Neural progenitor cell (in vitro differentiated cells): ENCODE results near the gene PSAPL1. TPM values are rescaled to one million over a fixed set of nuclear protein-coding genes. Genes with fewer than 3 reads are reported as not detected.
A peak's percentile ranks its signal among the peaks of the same experiment; 100 is the strongest.

Experiments
- DNase-seq: peaks from one replicate; pipeline ENCODE4 v3.0.0-alpha.2; 2016; ENCODE audit warnings: low spot score
- H2AFZ ChIP-seq: fragments of 200-600 bp; sonication (generic); replicated peaks from 2 replicates; pipeline ENCODE4 v1.6.1; 2016; ENCODE audit warnings: antibody characterized with exemption
- H3F3A ChIP-seq: fragments of 200-600 bp; sonication (generic); 2 replicates; pipeline ENCODE4 v1.6.1; 2016; ENCODE audit warnings: antibody characterized with exemption, low read depth
- H3K27ac ChIP-seq: fragments of 200-600 bp; sonication (generic); 2 replicates; pipeline ENCODE4 v1.5.1; 2016; ENCODE audit warnings: mild to moderate bottlenecking
- H3K27me3 ChIP-seq: fragments of 200-600 bp; sonication (generic); 2 replicates; pipeline ENCODE4 v1.6.1; 2016; ENCODE audit warnings: mild to moderate bottlenecking, moderate library complexity
- H3K36me3 ChIP-seq: fragments of 200-600 bp; sonication (generic); 2 replicates; pipeline ENCODE4 v1.5.1; 2016
- H3K4me1 ChIP-seq: fragments of 200-600 bp; sonication (generic); 2 replicates; pipeline ENCODE4 v1.6.1; 2016; ENCODE audit warnings: mixed run types
- H3K4me2 ChIP-seq: fragments of 200-600 bp; sonication (generic); 2 replicates; pipeline ENCODE4 v1.6.1; 2016
- H3K4me3 ChIP-seq: fragments of 200-600 bp; sonication (generic); 2 replicates; pipeline ENCODE4 v1.5.1; 2016
- H3K79me2 ChIP-seq: fragments of 200-600 bp; sonication (generic); 2 replicates; pipeline ENCODE4 v1.6.1; 2016; ENCODE audit warnings: low read depth
- H3K9ac ChIP-seq: fragments of 200-600 bp; sonication (generic); 2 replicates; pipeline ENCODE4 v1.6.1; 2016
- H3K9me3 ChIP-seq: fragments of 200-600 bp; sonication (generic); 2 replicates; pipeline ENCODE4 v1.5.1; 2016; ENCODE audit warnings: low read depth
- H4K20me1 ChIP-seq: fragments of 200-600 bp; sonication (generic); 2 replicates; pipeline ENCODE4 v1.6.1; 2016; ENCODE audit warnings: low read depth
- H3K27ac Mint-ChIP-seq: 3 replicates; pipeline ENCODE4 v1.8.0; 2021; ENCODE audit warnings: mixed read lengths
- H3K27me3 Mint-ChIP-seq: 2 replicates; pipeline ENCODE4 v1.8.0; 2022; ENCODE audit warnings: low read depth, mild to moderate bottlenecking, inconsistent platforms, moderate library complexity, mixed read lengths; ENCODE audit not compliant: insufficient read depth
- H3K36me3 Mint-ChIP-seq: 3 replicates; pipeline ENCODE4 v1.8.0; 2021; ENCODE audit warnings: mixed read lengths
- H3K4me1 Mint-ChIP-seq: 3 replicates; pipeline ENCODE4 v1.8.0; 2021; ENCODE audit warnings: mixed read lengths
- H3K4me3 Mint-ChIP-seq: 3 replicates; pipeline ENCODE4 v1.8.0; 2021; ENCODE audit warnings: mild to moderate bottlenecking, moderate library complexity, mixed read lengths
- H3K9me3 Mint-ChIP-seq: 3 replicates; pipeline ENCODE4 v1.8.0; 2020; ENCODE audit warnings: mixed read lengths
- CTCF ChIP-seq: fragments of 200-600 bp; sonication (generic); IDR thresholded peaks from 2 replicates; pipeline ENCODE4 v1.5.1; 2017; ENCODE audit warnings: antibody characterized with exemption, mild to moderate bottlenecking
- EZH2 ChIP-seq: fragments of 200-600 bp; sonication (generic); IDR thresholded peaks from 2 replicates; pipeline ENCODE4 v1.6.1; 2017; ENCODE audit warnings: antibody characterized with exemption, mild to moderate bottlenecking, moderate library complexity
- EZH2phosphoT487 ChIP-seq: fragments of 200-600 bp; sonication (generic); IDR thresholded peaks from 2 replicates; pipeline ENCODE4 v1.6.1; 2017; ENCODE audit warnings: antibody characterized with exemption
- total RNA-seq: library from RNA; depleted of rRNA; stranded (reverse); fragments of >200 nt; gene quantifications from 2 replicates; pipeline ENCODE4 v1.2.3, GENCODE V29; 2015; ENCODE audit warnings: low replicate concordance

The PSAPL1 gene
- total RNA-seq, 1 donor from 2014 or later: not detected

DNA sequence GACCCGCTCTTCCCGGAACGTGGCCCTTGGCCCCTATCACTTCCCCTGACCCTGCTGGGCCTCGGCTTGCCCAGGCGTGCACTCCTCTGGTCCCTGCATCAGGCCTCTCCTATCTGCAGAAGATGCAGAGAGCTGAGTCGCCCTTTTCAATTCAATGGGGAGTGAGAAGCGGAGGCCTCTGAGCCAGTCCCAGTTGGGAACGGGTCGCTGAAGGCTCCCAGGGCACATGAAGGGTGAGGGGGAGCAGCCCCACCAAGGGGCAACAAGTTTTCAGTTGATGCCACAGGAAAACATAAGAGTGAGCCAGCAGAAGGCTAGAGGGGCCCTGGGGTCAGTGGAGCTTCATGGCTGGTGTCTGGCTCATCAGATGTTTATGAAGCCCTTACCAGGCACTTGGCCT, 17.1 kb downstream of the PSAPL1 start:
- Histone ChIP-seq H3K4me2 (no peak overlapping the region), H3K27ac (no peak overlapping the region), H3K9me3 (no peaks in the 10 kb centered on the region), H3K4me3 (no peak overlapping the region), H3K4me1 (peaks cover 18% of the 10 kb centered on the region), H4K20me1 (no peaks in the 10 kb centered on the region), H3K27me3 (no peaks in the 10 kb centered on the region), H3K79me2 (no peaks in the 10 kb centered on the region), H3K9ac (no peak overlapping the region), H2AFZ (no peak overlapping the region), H3F3A (no peaks in the 10 kb centered on the region), H3K36me3 (no peaks in the 10 kb centered on the region)
- H3K27me3 Mint-ChIP-seq: peaks cover 15% of the 10 kb centered on the region
- H3K27ac Mint-ChIP-seq: no peak overlapping the region
- H3K9me3 Mint-ChIP-seq: no peaks in the 10 kb centered on the region
- no peak overlapping the region for H3K4me3 Mint-ChIP-seq
- no peaks in the 10 kb centered on the region for H3K36me3 Mint-ChIP-seq
- no peak for TF ChIP-seq EZH2phosphoT487
- peaks cover 26% of the 10 kb centered on the region for H3K4me1 Mint-ChIP-seq
- no peak for DNase-seq

- no peak for DNase-seq
- Histone ChIP-seq H3K27ac (no peak overlapping the region), H2AFZ (no peak overlapping the region), H3K79me2 (no peaks in the 10 kb centered on the region), H3K4me3 (no peak overlapping the region), H3F3A (no peaks in the 10 kb centered on the region), H3K36me3 (no peaks in the 10 kb centered on the region), H3K27me3 (no peaks in the 10 kb centered on the region), H3K9ac (no peak overlapping the region), H3K4me1 (peaks cover 21% of the 10 kb centered on the region), H4K20me1 (no peaks in the 10 kb centered on the region), H3K4me2 (no peak overlapping the region), H3K9me3 (no peaks in the 10 kb centered on the region)
- no peaks in the 10 kb centered on the region for H3K36me3 Mint-ChIP-seq
- no peaks in the 10 kb centered on the region for H3K9me3 Mint-ChIP-seq
- peaks cover 12% of the 10 kb centered on the region for H3K27me3 Mint-ChIP-seq
- H3K4me1 Mint-ChIP-seq: peaks cover 22% of the 10 kb centered on the region
- peak overlapping the region; percentile 40 for H3K27ac Mint-ChIP-seq
- no peak for TF ChIP-seq EZH2
- TF ChIP-seq CTCF: no peak
- TF ChIP-seq EZH2phosphoT487: no peak
- H3K4me3 Mint-ChIP-seq: peak overlapping the region; percentile 54
Measured at GRCh38 chr4:7416745-7417432, 17.8 kb downstream of the PSAPL1 start.

GRCh38 chr4:7415927-7416686, 18.6 kb downstream of the PSAPL1 start:
- Histone ChIP-seq H3K9ac (no peak overlapping the region), H3K27ac (no peak overlapping the region), H4K20me1 (no peaks in the 10 kb centered on the region), H3K4me3 (no peak overlapping the region), H2AFZ (no peak overlapping the region), H3K4me1 (peaks cover 21% of the 10 kb centered on the region), H3K4me2 (no peak overlapping the region), H3K79me2 (no peaks in the 10 kb centered on the region), H3K27me3 (no peaks in the 10 kb centered on the region), H3K36me3 (no peaks in the 10 kb centered on the region), H3F3A (no peaks in the 10 kb centered on the region), H3K9me3 (no peaks in the 10 kb centered on the region)
- H3K4me1 Mint-ChIP-seq: peaks cover 22% of the 10 kb centered on the region
- DNase-seq: no peak
- H3K4me3 Mint-ChIP-seq: peak overlapping the region; percentile 54
- H3K9me3 Mint-ChIP-seq: no peaks in the 10 kb centered on the region
- H3K27me3 Mint-ChIP-seq: peaks cover 15% of the 10 kb centered on the region
- no peak for TF ChIP-seq EZH2
- TF ChIP-seq EZH2phosphoT487: no peak
- TF ChIP-seq CTCF: no peak
- no peaks in the 10 kb centered on the region for H3K36me3 Mint-ChIP-seq
- H3K27ac Mint-ChIP-seq: no peak overlapping the region
